ENCODE results near the gene RAD1.

DNA sequence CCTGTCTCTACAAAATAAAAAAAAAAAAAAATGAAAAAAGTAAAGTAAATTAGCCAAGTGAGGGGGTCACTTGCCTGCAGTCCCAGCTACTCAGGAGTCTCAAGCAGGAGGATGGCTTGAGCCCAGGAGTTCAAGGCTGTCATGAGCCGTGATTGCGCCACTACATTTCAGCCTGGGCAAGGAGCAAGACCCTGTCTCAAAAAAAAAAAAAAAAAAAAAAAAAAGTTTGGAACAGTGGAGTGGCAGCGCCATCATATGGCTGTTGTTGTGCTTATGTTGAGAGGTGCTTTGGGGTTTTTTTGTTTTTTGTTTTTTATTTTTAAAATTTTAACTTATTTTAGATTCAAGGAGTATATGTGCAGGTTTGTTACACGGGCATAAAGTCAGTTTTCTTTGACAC, 3.8 kb upstream of the RAD1 start:
- TF ChIP-seq, protein P1, sequence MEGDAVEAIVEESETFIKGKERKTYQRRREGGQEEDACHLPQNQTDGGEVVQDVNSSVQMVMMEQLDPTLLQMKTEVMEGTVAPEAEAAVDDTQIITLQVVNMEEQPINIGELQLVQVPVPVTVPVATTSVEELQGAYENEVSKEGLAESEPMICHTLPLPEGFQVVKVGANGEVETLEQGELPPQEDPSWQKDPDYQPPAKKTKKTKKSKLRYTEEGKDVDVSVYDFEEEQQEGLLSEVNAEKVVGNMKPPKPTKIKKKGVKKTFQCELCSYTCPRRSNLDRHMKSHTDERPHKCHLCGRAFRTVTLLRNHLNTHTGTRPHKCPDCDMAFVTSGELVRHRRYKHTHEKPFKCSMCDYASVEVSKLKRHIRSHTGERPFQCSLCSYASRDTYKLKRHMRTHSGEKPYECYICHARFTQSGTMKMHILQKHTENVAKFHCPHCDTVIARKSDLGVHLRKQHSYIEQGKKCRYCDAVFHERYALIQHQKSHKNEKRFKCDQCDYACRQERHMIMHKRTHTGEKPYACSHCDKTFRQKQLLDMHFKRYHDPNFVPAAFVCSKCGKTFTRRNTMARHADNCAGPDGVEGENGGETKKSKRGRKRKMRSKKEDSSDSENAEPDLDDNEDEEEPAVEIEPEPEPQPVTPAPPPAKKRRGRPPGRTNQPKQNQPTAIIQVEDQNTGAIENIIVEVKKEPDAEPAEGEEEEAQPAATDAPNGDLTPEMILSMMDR (IDR thresholded peaks at IDR 0.05), result no peak
- no peak for TF ChIP-seq POLR2A (IDR thresholded peaks at IDR 0.05)

Measured in heart left ventricle (tissue), 13 donors.